SW480 (cell line): ENCODE measurements around the gene STAG1.
"Not testable (repeated sequence)": the region's sequence is repeated elsewhere in the genome, so short reads cannot be mapped to it uniquely, and the experiment has no call there.

ENCODE experiments used
- DNase-seq: peaks from one replicate; pipeline ENCODE4 v3.0.0-alpha.2; 2016; ENCODE audit warnings: low spot score

The STAG1 gene

GRCh38 chr3:136396916-136397315 lies 355.3 kb downstream of the STAG1 start:
- DNase-seq, result no peak

GRCh38 chr3:136390574-136390973 lies 361.6 kb downstream of the STAG1 start:
- DNase-seq, result no peak

- no peak for DNase-seq
These were observed 365.1 kb downstream of the STAG1 start for GRCh38 chr3:136387031-136387430.

GRCh38 chr3:136385457-136385856 lies 366.7 kb downstream of the STAG1 start:
- DNase-seq, result no peak

- no peak for DNase-seq
These were observed 371.1 kb downstream of the STAG1 start for GRCh38 chr3:136381051-136381450.

- no peak for DNase-seq
These were observed 371.6 kb downstream of the STAG1 start for GRCh38 chr3:136380530-136380929.

GRCh38 chr3:136378011-136378410 lies 374.2 kb downstream of the STAG1 start:
- DNase-seq, result no peak

GRCh38 chr3:136377508-136377907 lies 374.7 kb downstream of the STAG1 start:
- DNase-seq, result no peak

- not testable (repeated sequence) for DNase-seq
These were observed 376.4 kb downstream of the STAG1 start for GRCh38 chr3:136375800-136376199.

GRCh38 chr3:136366289-136366688 lies 385.9 kb downstream of the STAG1 start:
- no peak for DNase-seq

GRCh38 chr3:136353461-136353860 lies 398.7 kb downstream of the STAG1 start:
- no peak for DNase-seq

GRCh38 chr3:136351905-136352304 lies 400.3 kb downstream of the STAG1 start:
- no peak for DNase-seq

- no peak for DNase-seq
These were observed 400.8 kb downstream of the STAG1 start for GRCh38 chr3:136351351-136351750.

GRCh38 chr3:136350557-136350956 lies 401.6 kb downstream of the STAG1 start:
- no peak for DNase-seq

- no peak for DNase-seq
These were observed 402.0 kb downstream of the STAG1 start for GRCh38 chr3:136350132-136350531.

- DNase-seq, result no peak
These were observed 405.7 kb downstream of the STAG1 start for GRCh38 chr3:136346486-136346885.

GRCh38 chr3:136343873-136344555 lies 408.2 kb downstream of the STAG1 start:
- DNase-seq, result peak; percentile 50

GRCh38 chr3:136343446-136343845 lies 408.7 kb downstream of the STAG1 start:
- no peak for DNase-seq

- no peak for DNase-seq
These were observed 415.7 kb downstream of the STAG1 start for GRCh38 chr3:136336329-136337100.

GRCh38 chr3:136334726-136335125 lies 417.5 kb downstream of the STAG1 start:
- not testable (repeated sequence) for DNase-seq

GRCh38 chr3:136334209-136334608 lies 418.0 kb downstream of the STAG1 start:
- no peak for DNase-seq

- no peak for DNase-seq
These were observed 419.4 kb downstream of the STAG1 start for GRCh38 chr3:136332776-136333175.

- no peak for DNase-seq
These were observed 419.9 kb downstream of the STAG1 start for GRCh38 chr3:136332302-136332701.

- no peak for DNase-seq
These were observed 421.3 kb downstream of the STAG1 start for GRCh38 chr3:136330900-136331299.
